GM10266 (cell line): ENCODE measurements around the gene RC3H1.

Source experiments
- DNase-seq: peaks from one replicate; pipeline ENCODE4 v3.0.0; 2012; ENCODE audit errors: extremely low spot score
- CTCF ChIP-seq: IDR thresholded peaks from 2 replicates; pipeline ENCODE4 v1.5.1; 2012; ENCODE audit warnings: mild to moderate bottlenecking, low read depth; ENCODE audit not compliant: control insufficient read depth, insufficient read depth; ENCODE audit errors: missing control alignments

Gene RC3H1

GRCh38 chr1:174021591-174022079, 522 bp downstream of the RC3H1 start:
- peak; percentile 24 for DNase-seq
- TF ChIP-seq CTCF, result no peak

GRCh38 chr1:174018565-174018964, 3.6 kb downstream of the RC3H1 start:
- TF ChIP-seq CTCF, result no peak
- no peak for DNase-seq

- TF ChIP-seq CTCF, result no peak
- no peak for DNase-seq
These were observed 4.8 kb downstream of the RC3H1 start for GRCh38 chr1:174017231-174017970.

- DNase-seq, result no peak
- TF ChIP-seq CTCF, result no peak
These were observed 8.2 kb downstream of the RC3H1 start for GRCh38 chr1:174013864-174014418.

GRCh38 chr1:174008979-174009378, 13.2 kb downstream of the RC3H1 start:
- TF ChIP-seq CTCF, result no peak
- no peak for DNase-seq

GRCh38 chr1:174008269-174008668, 13.9 kb downstream of the RC3H1 start:
- DNase-seq, result no peak

More at GRCh38 chr1:174008269-174008668, 13.9 kb downstream of the RC3H1 start:
- TF ChIP-seq CTCF, result no peak
